HUES48 (cell line): ENCODE results near the gene WDR81.
A peak's percentile ranks its signal among the peaks of the same experiment; 100 is the strongest.

Experiments used
- H3K27ac ChIP-seq: one replicate; pipeline ENCODE4 v1.7.0; 2013; ENCODE audit warnings: low read depth, low read length, inconsistent platforms
- H3K27me3 ChIP-seq: 2 replicates; pipeline ENCODE4 v1.6.1; 2013; ENCODE audit warnings: mild to moderate bottlenecking, low read length; ENCODE audit not compliant: control insufficient read depth, insufficient read depth
- H3K36me3 ChIP-seq: 2 replicates; pipeline ENCODE4 v1.6.1; 2013; ENCODE audit warnings: low read length; ENCODE audit not compliant: control insufficient read depth, insufficient read depth
- H3K4me1 ChIP-seq: 2 replicates; pipeline ENCODE4 v1.6.1; 2013; ENCODE audit warnings: mild to moderate bottlenecking, low read length; ENCODE audit not compliant: control insufficient read depth, insufficient read depth
- H3K4me3 ChIP-seq: 2 replicates; pipeline ENCODE4 v1.5.1; 2013; ENCODE audit warnings: mild to moderate bottlenecking, low read depth, low read length
- H3K9ac ChIP-seq: 2 replicates; pipeline ENCODE4 v1.6.1; 2013; ENCODE audit warnings: mild to moderate bottlenecking, low read depth, low read length, moderate library complexity
- H3K9me3 ChIP-seq: 2 replicates; pipeline ENCODE4 v1.6.1; 2013; ENCODE audit warnings: low read length; ENCODE audit not compliant: control insufficient read depth, insufficient read depth

Gene WDR81

GRCh38 chr17:1724869-1725641 lies 551 bp downstream of the WDR81 start:
- H3K27me3 ChIP-seq, result no peaks in the 10 kb centered on the region
- 0 out of 2 replicates have a peak, but pooled peaks cover 3% of the 10 kb centered on the region for H3K4me1 ChIP-seq
- peak overlapping the region; percentile 60 for H3K4me3 ChIP-seq
- H3K9me3 ChIP-seq, result no peaks in the 10 kb centered on the region
- H3K9ac ChIP-seq, result peak overlapping the region; percentile 4; the same call in 1 of the 2 replicates
- no peaks in the 10 kb centered on the region for H3K36me3 ChIP-seq
- H3K27ac ChIP-seq, result no peak overlapping the region

GRCh38 chr17:1725642-1726511 lies 1.4 kb downstream of the WDR81 start:
- Histone ChIP-seq H3K36me3 (no peaks in the 10 kb centered on the region), H3K9me3 (no peaks in the 10 kb centered on the region), H3K27me3 (no peaks in the 10 kb centered on the region), H3K9ac (no peak overlapping the region), H3K4me1 (0 out of 2 replicates have a peak, but pooled peaks cover 3% of the 10 kb centered on the region), H3K27ac (no peak overlapping the region), H3K4me3 (peak overlapping the region; percentile 60; the same call in 1 of the 2 replicates)

DNA sequence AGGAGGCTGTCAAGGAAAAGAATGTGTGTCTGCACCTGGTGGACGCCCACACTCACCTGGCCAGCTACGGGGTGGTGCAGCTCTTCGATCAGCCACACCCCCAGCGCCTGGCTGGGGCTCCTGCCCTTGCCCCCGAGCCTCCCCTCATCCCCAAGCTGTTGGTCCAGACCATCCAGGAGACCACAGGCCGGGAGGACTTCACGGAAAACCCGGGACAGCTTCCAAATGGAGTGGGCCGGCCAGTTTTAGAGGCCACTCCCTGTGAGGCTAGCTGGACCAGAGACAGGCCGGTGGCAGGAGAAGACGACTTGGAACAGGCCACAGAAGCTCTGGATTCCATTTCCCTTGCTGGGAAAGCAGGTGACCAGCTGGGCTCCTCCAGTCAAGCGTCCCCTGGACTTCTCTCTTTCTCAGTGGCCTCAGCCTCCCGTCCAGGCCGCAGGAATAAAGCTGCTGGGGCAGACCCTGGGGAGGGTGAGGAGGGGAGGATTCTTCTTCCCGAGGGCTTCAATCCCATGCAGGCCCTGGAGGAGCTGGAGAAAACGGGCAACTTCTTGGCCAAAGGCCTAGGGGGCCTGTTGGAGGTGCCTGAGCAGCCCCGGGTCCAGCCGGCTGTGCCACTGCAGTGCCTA lies 2.2 kb downstream of the WDR81 start:
- H3K36me3 ChIP-seq, result no peaks in the 10 kb centered on the region
- H3K27ac ChIP-seq, result no peak overlapping the region
- H3K9me3 ChIP-seq, result no peaks in the 10 kb centered on the region
- H3K4me3 ChIP-seq, result no peak overlapping the region
- 0 out of 2 replicates have a peak, but pooled peaks cover 3% of the 10 kb centered on the region for H3K4me1 ChIP-seq
- no peak overlapping the region for H3K9ac ChIP-seq
- no peaks in the 10 kb centered on the region for H3K27me3 ChIP-seq

DNA sequence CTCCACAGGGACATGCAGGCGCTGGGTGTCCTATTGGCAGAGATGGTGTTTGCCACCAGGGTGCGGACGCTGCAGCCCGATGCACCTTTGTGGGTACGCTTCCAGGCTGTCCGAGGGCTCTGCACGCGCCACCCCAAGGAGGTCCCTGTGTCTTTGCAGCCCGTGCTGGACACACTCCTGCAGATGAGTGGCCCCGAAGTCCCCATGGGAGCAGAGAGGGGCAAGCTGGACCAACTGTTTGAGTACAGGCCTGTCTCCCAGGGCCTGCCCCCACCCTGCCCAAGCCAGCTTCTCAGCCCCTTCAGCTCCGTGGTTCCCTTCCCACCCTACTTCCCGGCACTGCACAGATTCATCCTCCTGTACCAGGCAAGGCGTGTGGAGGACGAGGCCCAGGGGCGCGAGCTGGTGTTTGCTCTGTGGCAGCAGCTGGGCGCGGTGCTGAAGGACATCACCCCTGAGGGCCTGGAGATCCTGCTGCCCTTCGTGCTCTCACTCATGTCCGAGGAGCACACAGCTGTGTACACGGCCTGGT lies 2.8 kb downstream of the WDR81 start:
- no peak overlapping the region for H3K4me3 ChIP-seq
- no peaks in the 10 kb centered on the region for H3K36me3 ChIP-seq
- H3K9me3 ChIP-seq, result no peaks in the 10 kb centered on the region
- no peak overlapping the region for H3K9ac ChIP-seq
- no peak overlapping the region for H3K27ac ChIP-seq
- no peaks in the 10 kb centered on the region for H3K27me3 ChIP-seq
- 0 out of 2 replicates have a peak, but pooled peaks cover 3% of the 10 kb centered on the region for H3K4me1 ChIP-seq

DNA sequence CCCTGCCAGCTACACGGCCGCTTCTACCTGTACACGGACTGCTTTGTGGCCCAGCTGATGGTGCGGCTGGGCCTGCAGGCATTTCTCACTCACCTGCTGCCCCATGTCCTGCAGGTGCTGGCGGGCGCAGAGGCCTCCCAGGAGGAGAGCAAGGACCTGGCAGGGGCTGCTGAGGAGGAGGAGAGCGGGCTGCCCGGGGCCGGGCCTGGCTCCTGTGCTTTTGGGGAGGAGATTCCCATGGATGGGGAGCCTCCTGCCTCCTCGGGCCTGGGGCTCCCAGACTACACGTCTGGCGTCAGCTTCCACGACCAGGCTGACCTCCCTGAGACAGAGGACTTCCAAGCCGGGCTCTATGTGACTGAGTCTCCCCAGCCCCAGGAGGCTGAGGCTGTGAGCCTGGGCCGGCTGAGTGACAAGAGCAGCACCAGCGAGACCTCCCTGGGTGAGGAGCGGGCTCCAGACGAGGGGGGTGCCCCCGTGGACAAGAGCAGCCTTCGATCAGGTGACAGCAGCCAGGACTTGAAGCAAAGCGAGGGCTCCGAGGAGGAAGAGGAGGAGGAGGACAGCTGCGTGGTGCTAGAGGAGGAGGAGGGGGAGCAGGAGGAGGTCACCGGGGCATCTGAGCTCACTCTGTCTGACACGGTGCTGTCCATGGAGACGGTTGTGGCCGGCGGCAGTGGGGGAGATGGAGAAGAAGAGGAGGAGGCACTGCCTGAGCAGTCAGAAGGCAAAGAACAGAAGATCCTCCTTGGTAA lies 3.5 kb downstream of the WDR81 start:
- H3K27ac ChIP-seq, result no peak overlapping the region
- H3K9ac ChIP-seq, result no peak overlapping the region
- H3K4me1 ChIP-seq, result 0 out of 2 replicates have a peak, but pooled peaks cover 3% of the 10 kb centered on the region
- no peaks in the 10 kb centered on the region for H3K36me3 ChIP-seq
- no peaks in the 10 kb centered on the region for H3K9me3 ChIP-seq
- no peaks in the 10 kb centered on the region for H3K27me3 ChIP-seq
- no peak overlapping the region for H3K4me3 ChIP-seq

- Histone ChIP-seq H3K4me3 (no peak overlapping the region), H3K27me3 (no peaks in the 10 kb centered on the region), H3K9me3 (no peaks in the 10 kb centered on the region), H3K36me3 (no peaks in the 10 kb centered on the region), H3K4me1 (0 out of 2 replicates have a peak, but pooled peaks cover 3% of the 10 kb centered on the region), H3K9ac (no peak overlapping the region), H3K27ac (no peak overlapping the region)
Measured at GRCh38 chr17:1729966-1730325, 5.4 kb downstream of the WDR81 start.

- no peaks in the 10 kb centered on the region for H3K4me1 ChIP-seq
- H3K27ac ChIP-seq, result no peak overlapping the region
- H3K9me3 ChIP-seq, result no peaks in the 10 kb centered on the region
- H3K27me3 ChIP-seq, result no peaks in the 10 kb centered on the region
- no peak overlapping the region for H3K9ac ChIP-seq
- no peak overlapping the region for H3K4me3 ChIP-seq
- H3K36me3 ChIP-seq, result no peaks in the 10 kb centered on the region
Measured at GRCh38 chr17:1730326-1731193, 6.1 kb downstream of the WDR81 start.

GRCh38 chr17:1731194-1731506 lies 6.6 kb downstream of the WDR81 start:
- no peaks in the 10 kb centered on the region for H3K4me1 ChIP-seq
- H3K9me3 ChIP-seq, result no peaks in the 10 kb centered on the region
- H3K27me3 ChIP-seq, result no peaks in the 10 kb centered on the region
- H3K36me3 ChIP-seq, result no peaks in the 10 kb centered on the region
- no peak overlapping the region for H3K4me3 ChIP-seq
- no peak overlapping the region for H3K27ac ChIP-seq
- no peak overlapping the region for H3K9ac ChIP-seq

- Histone ChIP-seq H3K9ac (no peak overlapping the region), H3K4me3 (no peak overlapping the region), H3K27me3 (no peaks in the 10 kb centered on the region), H3K9me3 (no peaks in the 10 kb centered on the region), H3K4me1 (no peaks in the 10 kb centered on the region), H3K36me3 (0 out of 2 replicates have a peak, but pooled peaks cover 2% of the 10 kb centered on the region), H3K27ac (no peak overlapping the region)
Measured at GRCh38 chr17:1732241-1732832, 7.8 kb downstream of the WDR81 start.
